ENCODE measurements around the gene CRX.
"Not testable (repeated sequence)": the region's sequence is repeated elsewhere in the genome, so short reads cannot be mapped to it uniquely, and the experiment has no call there.

The CRX gene

GRCh38 chr19:47860602-47861297 lies 39.0 kb downstream of the CRX start:
- DNase-seq = no peak

- no peak for DNase-seq
Measured at GRCh38 chr19:47861630-47862029, 39.9 kb downstream of the CRX start.

- DNase-seq = peak; percentile 60
Measured at GRCh38 chr19:47863514-47863936, 41.8 kb downstream of the CRX start.

GRCh38 chr19:47865166-47865565 lies 43.4 kb downstream of the CRX start:
- no peak for DNase-seq

GRCh38 chr19:47878906-47879305 lies 57.2 kb downstream of the CRX start:
- no peak for DNase-seq

- not testable (repeated sequence) for DNase-seq
Measured at GRCh38 chr19:47879385-47879784, 57.6 kb downstream of the CRX start.

GRCh38 chr19:47881757-47882156 lies 60.0 kb downstream of the CRX start:
- no peak for DNase-seq

- DNase-seq = no peak
Measured at GRCh38 chr19:47882890-47883289, 61.2 kb downstream of the CRX start.

- no peak for DNase-seq
Measured at GRCh38 chr19:47885067-47885463, 63.3 kb downstream of the CRX start.

- no peak for DNase-seq
Measured at GRCh38 chr19:47886010-47886559, 64.3 kb downstream of the CRX start, which contains the start of gene SULT2A1. Gene SULT2A1, minus strand, starts transcription at chr19:47886315. Its CDS starts 58 bp downstream, at chr19:47886257.

- DNase-seq = no peak
Measured at GRCh38 chr19:47890865-47891621, 69.3 kb downstream of the CRX start.

- DNase-seq = no peak
Measured at GRCh38 chr19:47891622-47891922, 69.8 kb downstream of the CRX start.

- no peak for DNase-seq
Measured at GRCh38 chr19:47891923-47892666, 70.4 kb downstream of the CRX start.
